ENCODE measurements around the gene AVPI1. TPM values are rescaled to one million over a fixed set of nuclear protein-coding genes. Genes with fewer than 3 reads are reported as not detected.

AVPI1 gene
- total and polyA plus RNA-seq, 4 donors, result 6.6 to 22.1 (median 11.9) TPM

GRCh38 chr10:97707134-97707861 is 20.3 kb upstream of the AVPI1 start:
- no peaks in the 10 kb centered on the region for H3K9me3 ChIP-seq (ENCODE audit: control insufficient read depth in 4 of 4, low read length in 3 of 4)
- H3K4me1 ChIP-seq (ENCODE audit: control insufficient read depth in 4 of 4, insufficient read depth in 4 of 4, low read length in 3 of 4), result peaks cover 4 to 14% (median 10%) of the 10 kb centered on the region in 4 donors
- peak overlapping the region; percentile 55 to 69 for H3K27ac ChIP-seq (ENCODE audit: low read depth in 1 of 2, low read length in 2 of 2)
- TF ChIP-seq RAD21 (IDR thresholded peaks at IDR 0.05) (peak in 1 of 2 donors; percentile 50), GABPA (IDR thresholded peaks at IDR 0.05 in 1 of 2, conservative IDR thresholded peaks at IDR 0.05 in 1 of 2) (no peak), SP1 (IDR thresholded peaks at IDR 0.05) (peak; percentile 92), HNF4A (conservative IDR thresholded peaks at IDR 0.05) (peak; percentile 99 to 100), EGR1 (IDR thresholded peaks at IDR 0.05; ENCODE audit: low read depth in 2 of 2) (peak in 1 of 2 donors; percentile 50), TAF1 (conservative IDR thresholded peaks at IDR 0.05) (no peak), FOXA2 (IDR thresholded peaks at IDR 0.05) (peak; percentile 75), RXRA (IDR thresholded peaks at IDR 0.05) (peak; percentile 94 to 97), YY1 (IDR thresholded peaks at IDR 0.05) (peak; percentile 43), MAX (IDR thresholded peaks at IDR 0.05) (peak; percentile 95), HNF4G (IDR thresholded peaks at IDR 0.05) (peak; percentile 98), NR2F2 (IDR thresholded peaks at IDR 0.05) (peak; percentile 89), JUND (IDR thresholded peaks at IDR 0.05) (peak; percentile 50 to 60), FOXA1 (IDR thresholded peaks at IDR 0.05) (no peak)
- TF ChIP-seq, protein P1, sequence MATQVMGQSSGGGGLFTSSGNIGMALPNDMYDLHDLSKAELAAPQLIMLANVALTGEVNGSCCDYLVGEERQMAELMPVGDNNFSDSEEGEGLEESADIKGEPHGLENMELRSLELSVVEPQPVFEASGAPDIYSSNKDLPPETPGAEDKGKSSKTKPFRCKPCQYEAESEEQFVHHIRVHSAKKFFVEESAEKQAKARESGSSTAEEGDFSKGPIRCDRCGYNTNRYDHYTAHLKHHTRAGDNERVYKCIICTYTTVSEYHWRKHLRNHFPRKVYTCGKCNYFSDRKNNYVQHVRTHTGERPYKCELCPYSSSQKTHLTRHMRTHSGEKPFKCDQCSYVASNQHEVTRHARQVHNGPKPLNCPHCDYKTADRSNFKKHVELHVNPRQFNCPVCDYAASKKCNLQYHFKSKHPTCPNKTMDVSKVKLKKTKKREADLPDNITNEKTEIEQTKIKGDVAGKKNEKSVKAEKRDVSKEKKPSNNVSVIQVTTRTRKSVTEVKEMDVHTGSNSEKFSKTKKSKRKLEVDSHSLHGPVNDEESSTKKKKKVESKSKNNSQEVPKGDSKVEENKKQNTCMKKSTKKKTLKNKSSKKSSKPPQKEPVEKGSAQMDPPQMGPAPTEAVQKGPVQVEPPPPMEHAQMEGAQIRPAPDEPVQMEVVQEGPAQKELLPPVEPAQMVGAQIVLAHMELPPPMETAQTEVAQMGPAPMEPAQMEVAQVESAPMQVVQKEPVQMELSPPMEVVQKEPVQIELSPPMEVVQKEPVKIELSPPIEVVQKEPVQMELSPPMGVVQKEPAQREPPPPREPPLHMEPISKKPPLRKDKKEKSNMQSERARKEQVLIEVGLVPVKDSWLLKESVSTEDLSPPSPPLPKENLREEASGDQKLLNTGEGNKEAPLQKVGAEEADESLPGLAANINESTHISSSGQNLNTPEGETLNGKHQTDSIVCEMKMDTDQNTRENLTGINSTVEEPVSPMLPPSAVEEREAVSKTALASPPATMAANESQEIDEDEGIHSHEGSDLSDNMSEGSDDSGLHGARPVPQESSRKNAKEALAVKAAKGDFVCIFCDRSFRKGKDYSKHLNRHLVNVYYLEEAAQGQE (IDR thresholded peaks at IDR 0.05), result peak; percentile 55
- TF ChIP-seq, protein P2, sequence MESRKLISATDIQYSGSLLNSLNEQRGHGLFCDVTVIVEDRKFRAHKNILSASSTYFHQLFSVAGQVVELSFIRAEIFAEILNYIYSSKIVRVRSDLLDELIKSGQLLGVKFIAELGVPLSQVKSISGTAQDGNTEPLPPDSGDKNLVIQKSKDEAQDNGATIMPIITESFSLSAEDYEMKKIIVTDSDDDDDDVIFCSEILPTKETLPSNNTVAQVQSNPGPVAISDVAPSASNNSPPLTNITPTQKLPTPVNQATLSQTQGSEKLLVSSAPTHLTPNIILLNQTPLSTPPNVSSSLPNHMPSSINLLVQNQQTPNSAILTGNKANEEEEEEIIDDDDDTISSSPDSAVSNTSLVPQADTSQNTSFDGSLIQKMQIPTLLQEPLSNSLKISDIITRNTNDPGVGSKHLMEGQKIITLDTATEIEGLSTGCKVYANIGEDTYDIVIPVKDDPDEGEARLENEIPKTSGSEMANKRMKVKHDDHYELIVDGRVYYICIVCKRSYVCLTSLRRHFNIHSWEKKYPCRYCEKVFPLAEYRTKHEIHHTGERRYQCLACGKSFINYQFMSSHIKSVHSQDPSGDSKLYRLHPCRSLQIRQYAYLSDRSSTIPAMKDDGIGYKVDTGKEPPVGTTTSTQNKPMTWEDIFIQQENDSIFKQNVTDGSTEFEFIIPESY (IDR thresholded peaks at IDR 0.05), result peak; percentile 40
- TF ChIP-seq, protein P3, sequence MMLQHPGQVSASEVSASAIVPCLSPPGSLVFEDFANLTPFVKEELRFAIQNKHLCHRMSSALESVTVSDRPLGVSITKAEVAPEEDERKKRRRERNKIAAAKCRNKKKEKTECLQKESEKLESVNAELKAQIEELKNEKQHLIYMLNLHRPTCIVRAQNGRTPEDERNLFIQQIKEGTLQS (IDR thresholded peaks at IDR 0.05), result no peak
- TF ChIP-seq, protein P4, sequence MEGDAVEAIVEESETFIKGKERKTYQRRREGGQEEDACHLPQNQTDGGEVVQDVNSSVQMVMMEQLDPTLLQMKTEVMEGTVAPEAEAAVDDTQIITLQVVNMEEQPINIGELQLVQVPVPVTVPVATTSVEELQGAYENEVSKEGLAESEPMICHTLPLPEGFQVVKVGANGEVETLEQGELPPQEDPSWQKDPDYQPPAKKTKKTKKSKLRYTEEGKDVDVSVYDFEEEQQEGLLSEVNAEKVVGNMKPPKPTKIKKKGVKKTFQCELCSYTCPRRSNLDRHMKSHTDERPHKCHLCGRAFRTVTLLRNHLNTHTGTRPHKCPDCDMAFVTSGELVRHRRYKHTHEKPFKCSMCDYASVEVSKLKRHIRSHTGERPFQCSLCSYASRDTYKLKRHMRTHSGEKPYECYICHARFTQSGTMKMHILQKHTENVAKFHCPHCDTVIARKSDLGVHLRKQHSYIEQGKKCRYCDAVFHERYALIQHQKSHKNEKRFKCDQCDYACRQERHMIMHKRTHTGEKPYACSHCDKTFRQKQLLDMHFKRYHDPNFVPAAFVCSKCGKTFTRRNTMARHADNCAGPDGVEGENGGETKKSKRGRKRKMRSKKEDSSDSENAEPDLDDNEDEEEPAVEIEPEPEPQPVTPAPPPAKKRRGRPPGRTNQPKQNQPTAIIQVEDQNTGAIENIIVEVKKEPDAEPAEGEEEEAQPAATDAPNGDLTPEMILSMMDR (IDR thresholded peaks at IDR 0.05; ENCODE audit: low read depth, low read length, missing input control), result no peak
- no peaks in the 10 kb centered on the region for H3K36me3 ChIP-seq (ENCODE audit: control insufficient read depth in 4 of 4, insufficient read depth in 3 of 4, low read depth in 1 of 4, low read length in 3 of 4)
- no peaks in the 10 kb centered on the region for H3K27me3 ChIP-seq (ENCODE audit: control insufficient read depth in 4 of 4, insufficient read depth in 4 of 4, low read length in 3 of 4)
- peak; percentile 66 for DNase-seq (ENCODE audit: low spot score)
- no peak overlapping the region for H3K4me3 ChIP-seq (ENCODE audit: low read depth in 1 of 3, low read length in 3 of 3)
- H3K9ac ChIP-seq (ENCODE audit: low read depth in 1 of 2, low read length in 2 of 2), result no peak overlapping the region
- WGBS, result 57% methylated on average over 11 of the region's 11 CpGs

Data from liver (tissue), 9 donors.